Esophagus muscularis mucosa (tissue), 3 donors: ENCODE data around the gene USP35.

Experiments used
- POLR2A ChIP-seq: fragments of 450-650 bp; IDR thresholded peaks from one replicate; pipeline ENCODE4 v1.6.1; 2017; ENCODE audit warnings: antibody characterized with exemption, moderate library complexity, mild to moderate bottlenecking, low read depth
- POLR2AphosphoS5 ChIP-seq, 2 donors: sonication (generic); formaldehyde crosslinking; IDR thresholded peaks; one replicate each; pipeline ENCODE4 v1.6.1; 2017; ENCODE audit warnings: antibody characterized with exemption in 2 of 2
- TF ChIP-seq, protein P1 (sequence below), 3 experiments: fragments of 200-600 bp in 2 of 3; fragments of 450-650 bp in 1 of 3; sonication (generic) in 2 of 3; IDR thresholded peaks; one replicate each; pipeline ENCODE4 v1.5.1; 2017 to 2019; ENCODE audit warnings: antibody characterized with exemption in 3 of 3, mild to moderate bottlenecking in 2 of 3, moderate library complexity in 1 of 3

- TF ChIP-seq, protein P1, sequence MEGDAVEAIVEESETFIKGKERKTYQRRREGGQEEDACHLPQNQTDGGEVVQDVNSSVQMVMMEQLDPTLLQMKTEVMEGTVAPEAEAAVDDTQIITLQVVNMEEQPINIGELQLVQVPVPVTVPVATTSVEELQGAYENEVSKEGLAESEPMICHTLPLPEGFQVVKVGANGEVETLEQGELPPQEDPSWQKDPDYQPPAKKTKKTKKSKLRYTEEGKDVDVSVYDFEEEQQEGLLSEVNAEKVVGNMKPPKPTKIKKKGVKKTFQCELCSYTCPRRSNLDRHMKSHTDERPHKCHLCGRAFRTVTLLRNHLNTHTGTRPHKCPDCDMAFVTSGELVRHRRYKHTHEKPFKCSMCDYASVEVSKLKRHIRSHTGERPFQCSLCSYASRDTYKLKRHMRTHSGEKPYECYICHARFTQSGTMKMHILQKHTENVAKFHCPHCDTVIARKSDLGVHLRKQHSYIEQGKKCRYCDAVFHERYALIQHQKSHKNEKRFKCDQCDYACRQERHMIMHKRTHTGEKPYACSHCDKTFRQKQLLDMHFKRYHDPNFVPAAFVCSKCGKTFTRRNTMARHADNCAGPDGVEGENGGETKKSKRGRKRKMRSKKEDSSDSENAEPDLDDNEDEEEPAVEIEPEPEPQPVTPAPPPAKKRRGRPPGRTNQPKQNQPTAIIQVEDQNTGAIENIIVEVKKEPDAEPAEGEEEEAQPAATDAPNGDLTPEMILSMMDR (IDR thresholded peaks at IDR 0.05) = no peak
- TF ChIP-seq POLR2AphosphoS5 (IDR thresholded peaks at IDR 0.05) = no peak
- no peak for TF ChIP-seq POLR2A
Measured at GRCh38 chr11:78163828-78164227, 24.9 kb upstream of the USP35 start.
